OCI-LY1 (cell line): Measurements from ENCODE around the gene SMIM32.

Experiments
- H2AFZ ChIP-seq: fragments of 200-600 bp; sonication (generic), shearing (Covaris generic); 2 replicates; pipeline ENCODE4 v1.6.0; 2014; ENCODE audit warnings: antibody characterized with exemption, mild to moderate bottlenecking, low read length
- H3F3A ChIP-seq: fragments of 200-600 bp; sonication (generic), shearing (Covaris generic); 2 replicates; pipeline ENCODE4 v1.6.0; 2014; ENCODE audit warnings: mild to moderate bottlenecking, antibody characterized with exemption, low read length, moderate library complexity; ENCODE audit not compliant: insufficient read depth
- H3K27ac ChIP-seq: fragments of 200-600 bp; sonication (generic); 2 replicates; pipeline ENCODE4 v1.5.1; 2014; ENCODE audit warnings: low read length, mixed run types, mild to moderate bottlenecking, low read depth; ENCODE audit not compliant: poor library complexity, severe bottlenecking
- H3K27me3 ChIP-seq: fragments of 200-600 bp; sonication (generic); 2 replicates; pipeline ENCODE4 v1.6.0; 2014; ENCODE audit warnings: antibody characterized with exemption, mild to moderate bottlenecking, low read length, moderate library complexity; ENCODE audit not compliant: insufficient read depth
- H3K36me3 ChIP-seq: fragments of 200-600 bp; sonication (generic); 2 replicates; pipeline ENCODE4 v1.6.1; 2014; ENCODE audit warnings: mild to moderate bottlenecking, antibody characterized with exemption, low read length, moderate library complexity, mixed read lengths; ENCODE audit not compliant: insufficient read depth
- H3K4me1 ChIP-seq: fragments of 200-600 bp; sonication (generic); 2 replicates; pipeline ENCODE4 v1.5.1; 2014; ENCODE audit warnings: mild to moderate bottlenecking, low read length, moderate library complexity; ENCODE audit not compliant: insufficient read depth, severe bottlenecking
- H3K4me2 ChIP-seq: fragments of 200-600 bp; sonication (generic), shearing (Covaris generic); 2 replicates; pipeline ENCODE4 v1.6.1; 2014; ENCODE audit warnings: low read length
- H3K4me3 ChIP-seq: fragments of 200-600 bp; sonication (generic); 2 replicates; pipeline ENCODE4 v1.5.1; 2014; ENCODE audit warnings: low read length, low read depth, mild to moderate bottlenecking, mixed read lengths; ENCODE audit not compliant: poor library complexity, severe bottlenecking
- H3K79me2 ChIP-seq: fragments of 200-600 bp; shearing (Covaris generic); 2 replicates; pipeline ENCODE4 v1.6.1; 2016; ENCODE audit warnings: mixed run types, low read length, mixed read lengths; ENCODE audit not compliant: insufficient read depth
- H3K9ac ChIP-seq: fragments of 200-600 bp; sonication (generic), shearing (Covaris generic); 2 replicates; pipeline ENCODE4 v1.6.1; 2014; ENCODE audit warnings: mild to moderate bottlenecking, low read length, mixed read lengths
- H3K9me2 ChIP-seq: fragments of 200-600 bp; sonication (generic), shearing (Covaris generic); 2 replicates; pipeline ENCODE4 v1.6.1; 2014; ENCODE audit warnings: low read depth, mild to moderate bottlenecking, low read length, mixed read lengths
- H3K9me3 ChIP-seq: fragments of 200-600 bp; shearing (Covaris generic); 2 replicates; pipeline ENCODE4 v1.6.1; 2014; ENCODE audit warnings: low read length, mixed read lengths
- H4K20me1 ChIP-seq: fragments of 200-600 bp; sonication (generic), shearing (Covaris generic); 2 replicates; pipeline ENCODE4 v1.6.0; 2016; ENCODE audit warnings: mild to moderate bottlenecking, low read length; ENCODE audit not compliant: insufficient read depth
- CTCF ChIP-seq: fragments of 200-600 bp; sonication (generic), shearing (Covaris generic); IDR thresholded peaks from 2 replicates; pipeline ENCODE4 v1.5.1; 2017; ENCODE audit warnings: mild to moderate bottlenecking, antibody characterized with exemption, low read length, moderate library complexity, mixed read lengths
- EZH2 ChIP-seq: fragments of 200-600 bp; sonication (generic), shearing (Covaris generic); IDR thresholded peaks from 2 replicates; pipeline ENCODE4 v1.8.0; 2017; ENCODE audit warnings: borderline replicate concordance, mixed run types, mild to moderate bottlenecking, antibody characterized with exemption, low read length, moderate library complexity, mixed read lengths

Gene SMIM32

GRCh38 chr5:136145030-136145429 is 47.9 kb downstream of the SMIM32 start:
- TF ChIP-seq CTCF (no peak), EZH2 (no peak)
- peaks cover 7% of the 10 kb centered on the region; the same call in 1 of the 2 replicates for H3K36me3 ChIP-seq
- H3K9ac ChIP-seq, result no peak overlapping the region
- 0 out of 2 replicates have a peak, but pooled peaks cover 5% of the 10 kb centered on the region for H4K20me1 ChIP-seq
- H3K27me3 ChIP-seq, result no peaks in the 10 kb centered on the region
- H3K27ac ChIP-seq, result no peak overlapping the region
- no peak overlapping the region for H2AFZ ChIP-seq
- no peaks in the 10 kb centered on the region for H3F3A ChIP-seq
- H3K4me1 ChIP-seq, result peaks cover 12% of the 10 kb centered on the region
- peaks cover 98% of the 10 kb centered on the region for H3K79me2 ChIP-seq
- H3K4me3 ChIP-seq, result no peak overlapping the region
- H3K9me2 ChIP-seq, result no peaks in the 10 kb centered on the region
- no peaks in the 10 kb centered on the region for H3K9me3 ChIP-seq
- H3K4me2 ChIP-seq, result no peak overlapping the region

- Histone ChIP-seq H3K79me2 (peaks cover 100% of the 10 kb centered on the region), H3K4me3 (no peak overlapping the region), H3K36me3 (peaks cover 7% of the 10 kb centered on the region; the same call in 1 of the 2 replicates), H3K9me2 (no peaks in the 10 kb centered on the region), H3K9me3 (no peaks in the 10 kb centered on the region), H3K27me3 (no peaks in the 10 kb centered on the region), H3F3A (no peaks in the 10 kb centered on the region), H3K27ac (no peak overlapping the region), H3K4me1 (peaks cover 12% of the 10 kb centered on the region), H2AFZ (no peak overlapping the region), H3K9ac (no peak overlapping the region), H3K4me2 (no peak overlapping the region), H4K20me1 (0 out of 2 replicates have a peak, but pooled peaks cover 5% of the 10 kb centered on the region)
- TF ChIP-seq EZH2 (no peak), CTCF (no peak)
Observed at GRCh38 chr5:136143763-136144162, 49.2 kb downstream of the SMIM32 start.

- Histone ChIP-seq H3K9me3 (no peaks in the 10 kb centered on the region), H3K4me1 (peaks cover 12% of the 10 kb centered on the region), H3K4me3 (no peak overlapping the region), H3K4me2 (no peak overlapping the region), H3K27ac (no peak overlapping the region), H3K9ac (no peak overlapping the region), H3K27me3 (no peaks in the 10 kb centered on the region), H4K20me1 (0 out of 2 replicates have a peak, but pooled peaks cover 5% of the 10 kb centered on the region), H3F3A (no peaks in the 10 kb centered on the region), H3K9me2 (no peaks in the 10 kb centered on the region), H3K36me3 (peaks cover 7% of the 10 kb centered on the region; the same call in 1 of the 2 replicates), H3K79me2 (peaks cover 100% of the 10 kb centered on the region), H2AFZ (no peak overlapping the region)
- TF ChIP-seq EZH2 (no peak), CTCF (no peak)
Observed at GRCh38 chr5:136143312-136143711, 49.6 kb downstream of the SMIM32 start.
